HG02610 (cell line): ENCODE results near the gene SLC25A53.

Source experiments
- ATAC-seq: cut with Tn5 transposase; IDR thresholded peaks from one replicate; pipeline ENCODE4 v1.9.1; 2021; ENCODE audit warnings: mild to moderate bottlenecking, moderate library complexity; ENCODE audit not compliant: unreplicated experiment

SLC25A53 gene, protein sequence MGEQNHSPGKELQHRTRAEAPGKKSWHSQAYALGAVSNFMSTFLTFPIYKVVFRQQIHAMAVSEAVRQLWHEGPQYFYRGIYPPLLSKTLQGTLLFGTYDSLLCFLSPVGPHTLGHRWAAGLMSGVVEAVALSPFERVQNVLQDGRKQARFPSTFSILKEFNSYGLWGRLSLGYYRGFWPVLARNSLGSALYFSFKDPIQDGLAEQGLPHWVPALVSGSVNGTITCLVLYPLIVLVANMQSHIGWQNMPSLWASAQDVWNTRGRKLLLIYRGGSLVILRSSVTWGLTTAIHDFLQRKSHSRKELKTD

DNA sequence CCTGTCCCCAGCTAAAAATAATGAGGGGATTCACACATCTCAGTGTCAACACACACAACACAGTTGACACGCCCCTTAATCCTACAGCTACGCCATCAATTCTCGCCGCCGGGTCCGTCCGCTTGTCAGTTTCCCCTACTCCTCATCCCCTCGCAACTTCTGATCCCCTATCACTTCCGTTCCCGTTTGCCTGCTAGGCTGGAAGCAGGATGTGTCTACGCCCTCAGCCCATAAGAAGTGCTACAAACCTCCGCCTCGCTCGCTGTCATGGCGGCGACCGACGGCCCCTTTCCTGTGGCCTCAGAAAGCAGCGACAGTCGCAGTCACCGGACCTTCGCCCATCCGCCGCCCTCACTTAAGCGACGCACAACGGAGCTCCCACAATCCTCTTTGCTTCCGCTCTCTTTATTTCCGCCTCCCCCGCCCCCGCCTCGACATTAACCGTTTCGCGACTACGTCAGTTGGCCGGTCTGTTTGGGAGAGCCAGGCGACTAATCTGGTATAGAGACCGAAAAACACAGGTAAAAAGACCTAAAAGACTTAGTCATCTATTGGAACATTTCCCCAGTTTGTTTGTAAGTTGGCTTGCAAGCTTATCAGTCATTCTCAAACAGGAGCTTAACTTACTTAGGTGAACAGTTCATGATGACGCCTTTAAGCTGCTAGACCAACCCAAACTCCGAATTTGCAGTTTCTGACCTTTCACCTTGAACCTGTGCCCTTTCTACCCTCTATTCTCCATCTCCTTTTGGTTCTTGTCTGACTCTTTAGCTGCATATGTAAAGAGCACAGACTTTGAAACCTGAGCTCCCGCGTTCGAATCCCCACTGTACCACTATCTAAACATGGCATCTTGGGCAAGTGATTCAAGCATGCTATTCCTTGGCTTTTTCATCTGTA lies at the start of gene SLC25A53:
TSS of gene SLC25A53 (minus strand) at position 380 of the 900 bp plus-strand sequence. CDS start 51,752 bp downstream, outside the sequence.
- ATAC-seq = peak; percentile 94

DNA sequence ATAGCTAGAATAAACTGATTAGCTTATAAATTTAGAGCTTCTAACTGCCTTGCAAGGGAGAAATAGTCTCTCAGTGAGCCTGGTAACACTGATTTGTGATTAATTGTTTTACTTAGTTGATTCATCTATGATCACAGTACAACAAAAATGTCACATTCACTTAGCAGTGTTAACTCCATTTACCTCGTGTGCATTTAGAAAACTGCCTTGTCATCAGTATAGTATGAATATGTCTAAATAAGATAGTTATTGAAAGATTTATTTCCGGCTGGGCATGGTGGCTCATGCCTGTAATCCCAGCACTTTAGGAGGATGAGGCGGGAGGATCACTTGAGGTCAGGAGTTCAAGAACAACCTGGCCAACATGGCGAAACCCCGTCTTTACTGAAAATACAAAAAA lies 48.7 kb upstream of the SLC25A53 start:
- ATAC-seq = no peak

DNA sequence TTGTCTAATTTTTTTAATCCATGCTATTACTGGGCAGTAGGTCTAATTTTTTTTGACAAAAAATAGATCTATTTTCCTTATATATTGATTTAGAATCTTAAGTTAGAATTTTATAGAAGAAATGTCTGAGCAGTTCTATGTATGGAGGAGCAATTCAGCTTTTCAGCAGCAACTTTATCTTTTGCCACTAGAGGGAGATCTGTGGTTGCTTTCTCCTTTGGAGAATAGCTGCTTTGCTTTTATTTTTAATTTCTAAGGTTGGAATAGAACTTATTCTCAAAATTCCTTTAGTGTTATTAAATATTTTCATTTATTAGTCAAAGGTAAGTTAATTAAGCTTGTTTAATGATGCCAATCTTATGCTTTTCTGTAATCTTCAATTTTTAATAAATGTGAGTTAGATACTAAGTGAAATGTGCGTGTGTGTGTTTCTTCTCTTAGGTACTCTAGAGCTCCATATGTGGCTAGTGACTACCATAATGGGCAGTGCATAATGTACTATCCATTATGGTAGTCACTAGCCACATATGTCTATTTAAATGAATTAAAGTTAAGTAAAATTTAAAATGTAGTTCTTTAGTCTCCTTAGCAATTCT lies 38.8 kb upstream of the SLC25A53 start:
- ATAC-seq = no peak

DNA sequence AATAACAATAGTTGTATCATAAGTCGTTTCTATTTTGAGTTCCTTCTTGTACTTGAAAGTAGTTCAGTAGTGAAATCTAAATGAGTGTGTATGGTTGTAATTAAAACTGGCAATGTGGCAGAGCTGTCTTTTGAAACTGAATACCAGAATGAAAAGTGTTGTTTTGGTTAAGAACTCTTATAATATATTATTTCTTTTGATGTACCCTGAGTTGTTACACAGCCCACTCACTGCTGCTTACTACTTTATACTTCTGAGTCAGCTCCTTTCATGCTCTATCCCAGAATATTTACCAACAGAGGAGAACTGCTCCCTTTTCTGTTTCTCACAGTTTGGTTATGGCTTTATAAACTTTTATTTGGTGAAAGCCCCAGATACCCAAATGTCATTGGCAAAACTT lies 38.2 kb upstream of the SLC25A53 start:
- ATAC-seq = peak; percentile 35

DNA sequence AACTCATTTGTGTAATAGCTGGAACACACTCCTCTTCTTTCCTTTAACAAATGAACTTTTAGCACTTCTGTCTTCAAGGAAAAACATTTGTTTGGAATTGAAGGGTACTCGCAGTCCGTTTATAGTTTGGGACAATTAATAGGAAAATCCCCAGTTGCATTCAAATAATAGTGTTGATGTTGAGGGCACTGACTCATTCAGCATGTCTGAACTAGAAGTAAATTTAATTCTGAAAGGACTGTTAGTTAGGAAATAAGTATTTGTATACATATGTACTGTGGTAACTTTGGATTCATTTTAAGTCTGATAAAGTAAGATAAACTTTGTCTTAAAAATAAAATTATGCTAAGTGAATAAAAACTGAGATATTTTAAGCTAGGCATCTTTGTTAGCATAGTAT lies 36.7 kb upstream of the SLC25A53 start:
- no peak for ATAC-seq

GRCh38 chrX:104189837-104190236 lies 33.0 kb upstream of the SLC25A53 start:
- no peak for ATAC-seq

DNA sequence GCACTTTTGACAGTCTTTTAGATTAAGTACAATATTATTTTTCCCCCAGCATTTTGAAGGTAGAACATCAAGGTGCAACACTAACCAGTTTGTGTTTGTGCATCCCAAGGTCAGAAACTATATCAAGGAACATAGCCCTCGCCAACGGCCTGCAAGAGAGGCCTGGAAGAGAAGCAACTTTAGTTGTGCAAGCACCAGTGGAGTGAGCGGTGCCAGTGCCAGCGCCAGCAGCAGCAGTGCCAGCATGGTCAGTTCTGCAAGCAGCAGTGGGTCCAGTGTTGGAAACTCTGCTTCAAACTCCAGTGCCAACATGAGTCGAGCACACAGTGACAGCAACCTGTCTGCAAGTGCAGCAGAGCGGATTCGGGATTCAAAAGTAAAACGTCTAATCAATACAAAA lies 31.1 kb upstream of the SLC25A53 start:
- ATAC-seq = no peak

DNA sequence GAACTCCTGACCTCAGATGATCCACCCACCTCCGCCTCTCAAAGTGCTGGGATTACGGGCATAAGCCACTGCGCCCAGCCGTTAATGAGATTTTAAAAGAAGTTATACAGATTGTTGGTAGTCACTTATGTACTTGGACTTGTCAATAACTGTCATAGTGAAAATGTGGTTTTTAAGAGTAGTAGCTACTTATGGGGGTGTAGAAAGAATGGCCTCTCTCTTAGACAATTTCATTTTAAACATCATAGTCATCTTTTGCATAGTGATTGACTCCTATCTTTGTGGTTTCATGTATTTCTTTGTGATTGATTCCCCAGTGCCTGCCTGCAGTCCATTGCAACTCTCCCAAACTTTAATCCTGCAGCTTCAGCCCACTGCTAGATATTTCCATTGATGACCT lies 26.9 kb upstream of the SLC25A53 start:
- ATAC-seq = peak; percentile 80

DNA sequence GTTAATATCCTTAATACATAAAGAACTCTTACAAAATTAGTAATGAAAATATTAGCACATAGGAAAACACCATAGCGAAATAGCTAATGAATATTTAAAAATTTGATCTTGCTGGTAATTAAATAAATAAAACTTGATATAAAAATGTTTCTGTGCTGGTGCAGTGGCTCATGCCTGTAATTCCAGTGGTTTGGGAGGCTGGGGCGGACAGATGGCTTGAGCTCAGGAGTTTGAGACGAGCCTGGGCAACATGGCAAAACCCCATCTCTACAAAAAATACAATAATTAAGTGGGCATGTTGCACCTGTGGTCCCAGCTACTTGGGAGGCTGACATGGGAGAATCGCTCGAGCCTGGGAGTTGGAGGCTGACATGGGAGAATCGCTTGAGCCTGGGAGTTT lies 17.0 kb upstream of the SLC25A53 start:
- no peak for ATAC-seq

DNA sequence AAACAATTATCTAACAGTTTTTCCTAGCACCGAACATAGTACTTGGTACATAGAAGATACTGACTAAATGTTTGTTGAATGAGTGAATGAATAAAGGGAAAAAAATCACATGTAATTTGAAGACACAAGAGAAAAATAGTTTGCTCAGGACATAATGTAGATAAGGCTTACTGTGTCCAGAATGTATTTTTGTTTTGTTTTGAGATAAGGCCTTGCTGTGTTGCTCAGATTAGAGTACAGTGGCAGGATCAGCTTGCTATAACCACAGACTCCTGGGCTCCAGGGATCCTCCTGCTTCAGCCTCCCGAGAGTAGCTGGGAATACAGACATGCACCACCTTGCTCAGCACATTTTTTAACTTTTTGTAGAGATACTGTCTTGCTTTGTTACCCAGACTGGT lies 16.0 kb upstream of the SLC25A53 start:
- no peak for ATAC-seq

DNA sequence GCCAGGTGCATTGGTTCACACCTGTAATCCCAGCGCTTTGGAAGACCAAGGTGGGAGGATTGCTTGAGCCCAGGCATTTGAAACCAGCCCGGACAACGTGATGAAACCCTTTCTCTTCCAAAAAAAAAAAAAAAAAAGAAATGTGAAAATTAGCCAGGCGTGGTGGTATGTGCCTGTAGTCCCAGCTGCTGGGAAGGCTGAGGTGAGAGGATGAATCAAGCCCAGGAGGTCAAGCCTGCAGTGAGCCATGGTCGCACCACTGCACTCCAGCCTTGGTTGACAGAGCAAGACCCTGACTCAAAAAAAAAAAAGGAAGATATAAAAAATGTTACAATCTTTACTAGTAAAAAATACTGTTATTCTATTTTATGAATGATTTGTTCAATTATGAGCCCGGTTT lies 15.3 kb upstream of the SLC25A53 start:
- no peak for ATAC-seq

DNA sequence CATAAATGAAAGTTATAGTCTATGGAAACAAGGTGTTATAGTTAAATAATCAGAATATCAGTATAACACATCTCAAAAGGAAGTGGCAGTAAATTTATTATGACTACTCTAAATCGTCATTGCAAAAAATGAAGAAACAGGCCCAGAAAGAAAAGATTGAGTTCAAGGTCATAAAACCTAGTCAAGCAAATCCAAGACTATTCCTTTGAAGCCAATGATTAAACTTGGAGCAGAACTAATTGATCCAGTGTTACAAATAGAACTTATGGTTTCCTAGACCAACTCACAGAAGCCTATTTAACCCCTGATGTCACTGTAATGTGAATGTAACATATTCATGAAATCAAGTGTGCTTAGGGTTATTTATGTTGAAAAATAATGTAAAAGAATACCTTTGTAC lies 11.3 kb upstream of the SLC25A53 start:
- no peak for ATAC-seq

DNA sequence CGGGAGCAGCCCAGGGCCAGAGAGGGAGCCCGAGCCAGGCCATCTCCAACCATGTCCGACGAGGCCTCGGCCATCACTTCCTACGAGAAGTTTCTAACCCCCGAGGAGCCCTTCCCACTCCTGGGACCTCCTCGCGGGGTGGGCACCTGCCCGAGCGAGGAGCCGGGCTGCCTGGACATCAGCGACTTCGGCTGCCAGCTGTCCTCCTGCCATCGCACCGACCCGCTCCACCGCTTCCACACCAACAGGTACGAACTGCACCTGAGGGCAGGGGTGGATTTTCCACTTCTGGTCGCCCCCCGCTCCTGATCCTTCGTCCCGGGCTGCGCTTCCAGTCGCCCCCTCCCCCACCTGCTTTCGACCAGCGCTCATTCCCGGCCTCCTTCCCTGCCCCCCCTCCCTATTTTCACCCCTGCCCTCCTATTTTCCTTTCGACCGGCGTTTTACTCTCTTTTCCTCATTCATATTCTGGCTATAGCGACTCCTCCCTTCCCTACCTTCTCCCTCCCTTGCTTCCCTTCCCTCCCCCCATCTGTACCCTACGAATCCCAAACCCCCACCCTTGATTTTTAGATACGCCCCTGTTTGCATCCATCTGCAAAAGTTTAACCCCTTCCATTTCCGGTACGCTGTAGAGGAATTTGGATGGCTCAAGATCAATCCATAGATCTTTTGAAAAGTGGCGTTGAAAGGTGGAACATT lies 10.1 kb upstream of the SLC25A53 start:
- no peak for ATAC-seq

GRCh38 chrX:104165894-104166734 lies 9.3 kb upstream of the SLC25A53 start, which contains the start of gene FAM199X:
Gene FAM199X, plus strand, starts transcription at chrX:104166453. Its CDS starts 333 bp downstream, at chrX:104166786.
- peak; percentile 98 for ATAC-seq

GRCh38 chrX:104151037-104151436 lies 5.8 kb downstream of the SLC25A53 start:
- no peak for ATAC-seq

GRCh38 chrX:104141087-104141760 lies 15.6 kb downstream of the SLC25A53 start:
- ATAC-seq = no peak

DNA sequence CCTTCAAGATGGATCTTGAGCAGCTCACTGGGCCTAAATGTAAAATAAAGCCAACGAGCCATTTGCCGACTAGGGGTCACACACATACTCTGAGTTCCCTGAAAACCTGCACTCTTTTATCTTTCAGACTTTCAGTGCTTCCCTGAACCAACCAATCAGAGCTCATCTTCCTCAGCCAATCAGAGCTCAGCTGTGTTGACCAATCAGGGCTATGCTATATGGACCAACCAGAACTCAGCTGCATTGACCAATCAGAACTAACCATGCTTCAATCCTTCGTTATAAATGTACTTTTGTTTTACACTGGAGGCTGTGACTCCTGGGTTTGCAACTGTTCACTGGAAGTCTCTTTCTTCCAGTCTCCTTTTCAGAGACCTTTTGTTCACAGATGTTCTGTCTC lies 19.3 kb downstream of the SLC25A53 start:
- ATAC-seq = no peak

GRCh38 chrX:104136241-104137019 lies 20.4 kb downstream of the SLC25A53 start:
- ATAC-seq = peak; percentile 80

DNA sequence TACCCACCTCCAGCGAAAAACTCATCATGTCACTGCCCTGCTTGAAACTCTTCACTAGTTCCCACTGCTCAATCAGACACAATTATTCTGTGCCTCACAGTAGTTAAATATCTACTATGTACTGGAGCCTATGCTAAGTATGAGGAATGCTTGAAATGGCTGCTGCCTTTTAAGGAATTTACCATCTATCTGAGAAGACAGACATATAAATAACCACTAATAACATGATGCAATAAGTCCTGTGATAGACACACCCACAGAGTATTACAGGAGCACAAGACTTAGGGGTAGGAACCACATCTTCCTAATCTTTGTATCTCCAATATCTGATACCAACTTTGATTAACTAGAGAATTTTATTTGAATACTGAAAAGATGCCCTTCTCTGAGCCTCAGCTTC lies 21.1 kb downstream of the SLC25A53 start:
- ATAC-seq = no peak
